Adrenal gland (tissue), 12 donors: ENCODE measurements around the gene AQP12B. TPM values are rescaled to one million over a fixed set of nuclear protein-coding genes. Genes with fewer than 3 reads are reported as not detected.

Source experiments
- DNase-seq, 7 donors: peaks; one replicate each; pipeline ENCODE4 v3.0.0-alpha.2; 2019 to 2020
- H3K27ac ChIP-seq, 5 donors: fragments of 200-600 bp; sonication (generic) in 4 of 5; 1 replicate in 3 of 5; 2 replicates in 2 of 5; pipeline versions ENCODE4 v1.5.1 to v1.8.0; 2016 to 2020; ENCODE audit warnings: mild to moderate bottlenecking in 1 of 5
- H3K27me3 ChIP-seq: fragments of 200-600 bp; 2 replicates; pipeline ENCODE4 v1.8.0; 2021
- H3K36me3 ChIP-seq, 2 donors: fragments of 200-600 bp; replicated peaks in 1 of 2; 1 replicate in 1 of 2; 2 replicates in 1 of 2; pipeline versions ENCODE4 v1.5.1 to v1.8.0; 2018 to 2022
- H3K4me1 ChIP-seq, 2 donors: fragments of 200-600 bp; replicated peaks in 1 of 2; 1 replicate in 1 of 2; 2 replicates in 1 of 2; pipeline versions ENCODE4 v1.5.1 to v1.8.0; 2018 to 2021
- H3K4me3 ChIP-seq, 4 donors: fragments of 200-600 bp; sonication (generic) in 3 of 4; one replicate each; pipeline ENCODE4 v1.5.1; 2016 to 2018
- H3K9me3 ChIP-seq, 3 donors: fragments of 200-600 bp; sonication (generic) in 1 of 3; replicated peaks in 1 of 3; 1 replicate in 2 of 3; 2 replicates in 1 of 3; pipeline versions ENCODE4 v1.5.1 to v1.8.0; 2016 to 2021
- POLR2A ChIP-seq, 2 donors: fragments of 450-650 bp; IDR thresholded peaks; one replicate each; pipeline ENCODE4 v1.6.1; 2017; ENCODE audit warnings: antibody characterized with exemption in 2 of 2, mild to moderate bottlenecking in 2 of 2, moderate library complexity in 1 of 2
- WGBS, 4 donors: extraction: QIAGEN DNeasy Blood & Tissue Kit in 2 of 4; methylation state at CpG; one replicate each; pipeline versions ENCODE4 v1.1.5 to v1.1.7; 2013 to 2017; 5-methylcytosine and 5-hydroxymethylcytosine counted together
- intact Hi-C, 2 donors: fragments of 100-400 bp; cut with DNase I; formaldehyde crosslinking; loops; one replicate each; pipeline versions ENCODE4 v1.14.1 to v1.15.0; 2022 to 2023
- polyA plus RNA-seq, 3 donors: library from polyadenylated mRNA; stranded (reverse); fragments of 200-250 nt in 2 of 3; fragments of 350-450 nt in 1 of 3; fragmentation: Illumina TruSeq in 1 of 3; extraction: RNeasy Lipid Tissue Mini Kit (QIAGEN cat#74804) in 1 of 3; gene quantifications; one replicate each; pipeline ENCODE4 v1.2.3, GENCODE V29; 2013 to 2014
- total RNA-seq, 9 donors: library from RNA; depleted of rRNA in 4 of 9; stranded (reverse); fragments of >200 nt in 4 of 9; fragments of 120-200 nt in 1 of 9; fragmentation: NEBNext Ultra II Directional in 1 of 9; extraction: Animal tissue kit (Norgen Biotek cat#: 25700) in 1 of 9; gene quantifications; one replicate each; pipeline versions ENCODE4 v1.1.0 to v1.2.4, GENCODE V29; 2013 to 2023
- TF ChIP-seq, protein P1 (sequence below), 6 experiments: fragments of 450-650 bp in 4 of 6; fragments of 200-600 bp in 2 of 6; sonication (generic) in 1 of 6; IDR thresholded peaks; 1 replicate in 5 of 6; 2 replicates in 1 of 6; pipeline versions ENCODE4 v1.5.1 to v1.8.0; 2016 to 2021; ENCODE audit warnings: antibody characterized with exemption in 6 of 6, mild to moderate bottlenecking in 2 of 6, moderate library complexity in 1 of 6
- donor health status: healthy with polysubstance abuse.
- donor health status: Bipolar disorder and iron deficiency.
- donor health status: DM: yes; HTN: yes; CAD: no.
- donor health status: DM: no; HTN: no; CAD: no.
- donor health status: DM: no; HTN: no; CAD: no.
- donor health status: DM: yes; HTN: yes; CAD: no.

Gene AQP12B
- total and polyA plus RNA-seq, 12 donors, result 0.07 to 0.48 TPM; not detected in 10

DNA sequence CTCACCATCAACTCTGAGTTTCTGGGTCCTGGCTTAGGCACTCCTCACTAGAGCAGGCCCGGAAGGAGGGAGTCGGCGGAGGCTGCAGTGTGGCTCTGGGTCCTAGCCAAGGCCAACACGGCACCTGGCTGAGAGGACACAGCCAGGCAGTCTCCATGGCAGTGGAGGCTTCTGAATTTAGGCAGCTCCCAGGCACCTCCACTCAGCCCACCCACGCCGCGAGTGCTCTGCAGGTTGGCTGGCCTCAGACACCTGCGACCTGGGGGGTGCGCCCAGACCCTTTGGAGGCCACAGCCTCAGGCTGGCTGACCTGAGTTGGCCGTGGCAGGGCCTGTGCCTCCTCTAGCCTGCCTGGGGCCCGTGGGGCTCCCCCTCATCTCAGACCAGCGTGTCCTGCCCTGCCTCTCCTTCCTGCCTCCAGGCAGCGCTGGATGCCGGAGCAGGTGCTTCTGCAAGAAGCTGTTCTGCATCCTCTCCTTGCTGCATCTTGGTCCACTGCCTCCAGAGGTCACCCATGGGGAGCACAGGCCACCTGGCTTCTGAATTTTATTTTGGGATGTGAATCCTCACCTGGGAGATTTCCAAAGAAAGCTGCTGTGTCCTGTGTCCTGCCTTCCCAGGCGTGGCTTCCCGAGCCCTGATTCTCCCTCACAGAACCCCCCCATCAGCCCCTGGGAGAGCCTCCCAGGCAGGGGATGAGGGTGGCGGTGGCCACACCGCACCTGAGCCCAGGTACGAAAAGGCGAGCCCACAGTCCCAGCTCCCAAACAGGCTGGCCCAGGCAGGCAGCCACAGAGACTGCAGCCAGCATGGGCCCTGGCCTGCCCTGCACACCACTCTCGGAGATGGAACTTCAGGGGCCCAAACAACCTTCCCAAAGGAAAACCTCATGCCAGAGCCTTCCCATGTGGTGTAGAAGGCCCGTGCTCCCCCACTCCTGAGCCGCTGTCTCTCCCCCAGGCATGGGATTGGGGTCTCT is 32.4 kb upstream of the AQP12B start:
- no peak for TF ChIP-seq POLR2A (IDR thresholded peaks at IDR 0.05)
- TF ChIP-seq, protein P1, sequence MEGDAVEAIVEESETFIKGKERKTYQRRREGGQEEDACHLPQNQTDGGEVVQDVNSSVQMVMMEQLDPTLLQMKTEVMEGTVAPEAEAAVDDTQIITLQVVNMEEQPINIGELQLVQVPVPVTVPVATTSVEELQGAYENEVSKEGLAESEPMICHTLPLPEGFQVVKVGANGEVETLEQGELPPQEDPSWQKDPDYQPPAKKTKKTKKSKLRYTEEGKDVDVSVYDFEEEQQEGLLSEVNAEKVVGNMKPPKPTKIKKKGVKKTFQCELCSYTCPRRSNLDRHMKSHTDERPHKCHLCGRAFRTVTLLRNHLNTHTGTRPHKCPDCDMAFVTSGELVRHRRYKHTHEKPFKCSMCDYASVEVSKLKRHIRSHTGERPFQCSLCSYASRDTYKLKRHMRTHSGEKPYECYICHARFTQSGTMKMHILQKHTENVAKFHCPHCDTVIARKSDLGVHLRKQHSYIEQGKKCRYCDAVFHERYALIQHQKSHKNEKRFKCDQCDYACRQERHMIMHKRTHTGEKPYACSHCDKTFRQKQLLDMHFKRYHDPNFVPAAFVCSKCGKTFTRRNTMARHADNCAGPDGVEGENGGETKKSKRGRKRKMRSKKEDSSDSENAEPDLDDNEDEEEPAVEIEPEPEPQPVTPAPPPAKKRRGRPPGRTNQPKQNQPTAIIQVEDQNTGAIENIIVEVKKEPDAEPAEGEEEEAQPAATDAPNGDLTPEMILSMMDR (IDR thresholded peaks at IDR 0.05), result no peak
- Histone ChIP-seq H3K27me3 (no peaks in the 10 kb centered on the region), H3K4me1 (no peaks in the 10 kb centered on the region), H3K4me3 (no peak overlapping the region), H3K36me3 (no peaks in the 10 kb centered on the region), H3K27ac (no peak overlapping the region), H3K9me3 (no peaks in the 10 kb centered on the region)
- DNase-seq, result no peak
- intact Hi-C loops, result no loop called here
- WGBS, 4 donors, result 40 to 72% (median 70%) methylated on average over 4 to 23 of the region's 23 CpGs

DNA sequence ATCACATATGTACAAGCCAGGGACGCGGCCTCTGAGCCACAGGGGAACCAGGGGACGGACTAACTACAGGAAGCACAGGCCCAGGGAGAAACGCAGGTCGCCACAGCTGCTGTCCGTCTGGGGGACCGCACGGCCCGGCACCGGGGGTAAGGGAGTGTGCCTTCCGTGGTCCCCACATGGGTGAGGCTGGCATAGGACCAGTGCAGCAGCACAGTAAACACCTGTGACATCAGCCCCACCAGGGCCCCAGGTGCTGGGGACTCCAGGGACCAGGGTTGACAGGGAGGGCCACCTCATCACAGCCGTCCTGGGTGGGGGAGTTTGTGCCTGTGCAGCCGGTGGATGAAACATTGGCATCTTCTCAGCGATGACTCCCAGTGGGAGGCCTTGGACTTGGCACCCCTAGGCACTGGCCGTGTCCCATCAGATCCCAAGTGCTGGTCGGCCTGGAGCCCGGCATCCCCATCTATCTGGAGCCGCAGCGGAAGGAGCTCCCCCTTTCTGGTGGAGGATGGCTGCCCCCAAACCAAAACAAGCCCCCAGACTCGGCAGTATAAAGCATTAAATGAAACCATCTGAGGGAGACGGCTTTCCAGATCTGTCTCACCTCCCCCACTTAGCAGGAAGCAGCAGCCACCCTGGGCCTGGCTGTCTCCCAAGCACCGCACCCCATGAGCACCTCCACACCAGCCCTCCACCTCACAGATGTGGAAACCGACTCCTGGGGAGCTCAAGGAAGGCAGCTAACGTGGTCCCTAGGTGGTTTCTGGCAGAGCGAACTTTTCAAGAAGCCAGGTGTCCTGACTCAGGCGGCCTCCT is 31.5 kb upstream of the AQP12B start:
- Histone ChIP-seq H3K27me3 (no peaks in the 10 kb centered on the region), H3K4me3 (no peak overlapping the region), H3K9me3 (no peaks in the 10 kb centered on the region), H3K36me3 (no peaks in the 10 kb centered on the region), H3K27ac (no peak overlapping the region), H3K4me1 (no peaks in the 10 kb centered on the region)
- intact Hi-C loops, result no loop called here
- WGBS, 4 donors, result 72 to 83% (median 75%) methylated on average over 12 to 26 of the region's 26 CpGs
- no peak for DNase-seq
- TF ChIP-seq, protein P1 (IDR thresholded peaks at IDR 0.05), result no peak
- no peak for TF ChIP-seq POLR2A (IDR thresholded peaks at IDR 0.05)

DNA sequence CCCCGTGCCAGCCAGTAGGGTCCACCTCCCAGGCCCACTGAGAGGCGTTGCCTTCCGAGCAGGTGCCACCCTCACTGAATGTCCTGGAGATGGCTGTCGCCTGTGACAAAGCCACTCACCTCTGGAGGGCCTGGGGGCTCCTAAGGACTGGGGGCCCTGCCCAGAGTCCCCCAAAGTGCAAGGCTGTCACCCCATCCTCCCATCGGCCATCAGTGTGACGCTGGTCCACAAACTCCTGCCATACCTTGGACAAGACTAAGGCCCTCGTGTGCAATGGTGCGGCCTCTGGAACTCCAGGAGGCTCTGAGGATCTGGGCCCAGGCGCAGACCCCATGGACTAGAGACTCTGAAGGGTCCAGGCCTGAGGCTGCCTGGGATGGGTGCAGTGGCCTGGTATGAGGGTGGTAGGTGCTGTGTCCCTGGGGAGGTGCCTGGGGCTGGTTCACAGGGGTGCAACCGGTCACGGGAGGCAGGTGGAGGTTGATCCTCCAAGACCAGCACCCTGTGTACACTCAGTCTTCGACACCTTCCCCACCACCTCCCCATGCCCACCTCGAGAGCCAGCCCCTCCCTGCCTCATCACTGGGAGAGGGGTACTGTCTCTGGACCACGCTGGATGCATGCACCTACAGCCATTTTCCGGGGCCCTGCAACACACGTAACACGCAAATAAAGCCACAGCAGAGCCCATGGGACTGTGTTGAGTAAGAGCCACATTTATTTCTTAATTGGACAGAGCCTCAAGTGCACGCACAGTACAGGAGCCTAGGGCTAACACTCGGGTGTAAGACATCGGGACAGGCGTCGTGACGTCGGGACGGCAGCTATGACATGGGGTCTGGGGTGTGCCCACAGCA is 30.6 kb upstream of the AQP12B start:
- Histone ChIP-seq H3K9me3 (no peaks in the 10 kb centered on the region), H3K4me3 (no peak overlapping the region), H3K36me3 (no peaks in the 10 kb centered on the region), H3K27ac (no peak overlapping the region), H3K4me1 (no peaks in the 10 kb centered on the region), H3K27me3 (no peaks in the 10 kb centered on the region)
- DNase-seq, result no peak
- TF ChIP-seq, protein P1 (IDR thresholded peaks at IDR 0.05), result no peak
- TF ChIP-seq POLR2A (IDR thresholded peaks at IDR 0.05), result no peak
- intact Hi-C loops, result no loop called here
- WGBS, 4 donors, result 80 to 83% (median 81%) methylated on average over 20 to 25 of the region's 25 CpGs
